Right lobe of liver (tissue), 6 donors: ENCODE results near the gene WFIKKN2. TPM values are rescaled to one million over a fixed set of nuclear protein-coding genes. Genes with fewer than 3 reads are reported as not detected.

Experiments used
- ATAC-seq, 4 donors: fragments of 200-7000 bp; cut with Tn5 transposase; one replicate each; pipeline ENCODE4 v1.9.1; 2020; ENCODE audit warnings: mild to moderate bottlenecking in 4 of 4, moderate library complexity in 4 of 4
- DNase-seq, 3 donors: peaks; one replicate each; pipeline ENCODE4 v3.0.0-alpha.2; 2020
- H3K27ac ChIP-seq, 3 donors: fragments of 200-600 bp; one replicate each; pipeline ENCODE4 v1.8.0; 2022
- H3K27me3 ChIP-seq, 2 donors: fragments of 200-600 bp; one replicate each; pipeline ENCODE4 v1.8.0; 2022
- H3K36me3 ChIP-seq, 4 donors: fragments of 200-600 bp; sonication (generic) in 1 of 4; one replicate each; pipeline versions ENCODE4 v1.5.1 to v1.8.0; 2017 to 2022; ENCODE audit warnings: control low read depth in 1 of 4
- H3K4me1 ChIP-seq, 4 donors: fragments of 200-600 bp; sonication (generic) in 1 of 4; one replicate each; pipeline versions ENCODE4 v1.5.1 to v1.8.0; 2017 to 2022; ENCODE audit warnings: control low read depth in 1 of 4
- H3K4me3 ChIP-seq, 3 donors: fragments of 200-600 bp; one replicate each; pipeline ENCODE4 v1.8.0; 2022
- H3K9me3 ChIP-seq, 4 donors: fragments of 200-600 bp; sonication (generic) in 1 of 4; one replicate each; pipeline versions ENCODE4 v1.5.1 to v1.8.0; 2017 to 2022; ENCODE audit warnings: control low read depth in 1 of 4
- POLR2A ChIP-seq: fragments of 450-650 bp; IDR thresholded peaks from one replicate; pipeline ENCODE4 v1.6.1; 2017; ENCODE audit warnings: antibody characterized with exemption, mild to moderate bottlenecking
- WGBS: methylation state at CpG from one replicate; pipeline ENCODE4 v1.1.6; 2018; ENCODE audit warnings: low coverage, low lambda C conversion rate; ENCODE audit not compliant: insufficient coverage; ENCODE audit errors: missing lambda C conversion rate; 5-methylcytosine and 5-hydroxymethylcytosine counted together
- intact Hi-C, 2 donors: fragments of 100-400 bp; cut with DNase I; formaldehyde crosslinking; loops; one replicate each; pipeline versions ENCODE4 v1.11.2 to v1.14.1; 2022
- total RNA-seq, 6 experiments: library from RNA; depleted of rRNA in 2 of 6; stranded (reverse); fragments of >200 nt in 2 of 6; fragmentation: NEBNext Ultra II Directional in 3 of 6; extraction: Animal tissue kit (Norgen Biotek cat#: 25700) in 3 of 6; gene quantifications; one replicate each; pipeline versions ENCODE4 v1.1.0 to v1.2.4, GENCODE V29; 2016 to 2023
- TF ChIP-seq, protein P1 (sequence below), 4 donors: fragments of 200-600 bp in 3 of 4; fragments of 450-650 bp in 1 of 4; IDR thresholded peaks; one replicate each; pipeline versions ENCODE4 v1.5.1 to v1.8.0; 2016 to 2022; ENCODE audit warnings: antibody characterized with exemption in 4 of 4, mild to moderate bottlenecking in 2 of 4
- donor health status: DM: no; HTN: yes; CAD: no.
- donor health status: DM: no; HTN: no; CAD: no.
- donor health status: DM: no; HTN: no; CAD: no.
- donor health status: DM: no; HTN: yes; CAD: no.
- donor health status: DM: no; HTN: yes; CAD: no.

Gene WFIKKN2
- total RNA-seq, 6 experiments from 2014 or later: not detected

DNA sequence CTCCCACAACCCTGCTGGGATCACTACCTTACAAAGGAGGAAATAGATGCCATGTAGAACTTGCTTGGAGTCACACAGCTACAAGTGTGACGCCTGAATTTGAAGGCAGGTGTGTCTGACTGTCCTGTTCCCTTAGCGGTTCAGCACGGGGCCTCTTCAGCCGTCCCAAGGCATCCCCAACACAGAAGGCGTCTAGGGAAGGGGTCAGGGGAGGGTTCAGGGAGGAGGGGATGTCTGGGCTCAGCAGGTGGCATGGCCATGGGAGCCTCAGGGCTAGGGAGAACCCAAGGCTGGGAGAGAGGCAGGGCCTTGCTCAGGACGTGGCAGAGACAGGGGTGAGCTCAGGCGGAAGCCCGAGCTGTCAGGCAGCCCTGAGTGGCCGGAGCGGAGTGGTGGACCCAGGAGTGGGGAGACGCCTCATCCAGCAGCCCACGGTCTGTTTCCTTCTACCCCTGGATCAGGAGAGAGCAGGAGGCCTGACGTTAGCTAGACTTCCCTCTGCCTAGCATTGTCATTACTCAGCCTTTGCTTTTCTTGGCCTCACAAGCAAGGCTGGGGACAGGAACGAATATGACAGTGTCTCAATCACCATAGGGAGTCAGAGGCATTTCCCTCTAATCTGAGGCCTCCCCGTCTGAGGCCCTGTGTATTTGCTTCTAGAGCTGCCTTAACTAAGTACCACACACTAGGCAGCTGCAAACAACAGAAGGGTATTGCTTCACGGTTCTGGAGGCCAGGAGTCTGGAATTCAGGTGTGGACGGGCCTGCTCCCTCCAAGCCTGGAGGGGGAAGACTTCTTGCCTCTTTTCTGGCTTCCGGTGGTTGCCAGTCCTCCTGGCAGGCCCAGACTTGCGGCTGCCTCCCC, 36.7 kb upstream of the WFIKKN2 start:
- DNase-seq (no peak), ATAC-seq (no peak)
- Histone ChIP-seq H3K36me3 (no peaks in the 10 kb centered on the region), H3K4me3 (no peak overlapping the region), H3K4me1 (peaks cover 0 to 19% (median 8%) of the 10 kb centered on the region in 4 donors), H3K9me3 (no peaks in the 10 kb centered on the region), H3K27me3 (no peaks in the 10 kb centered on the region), H3K27ac (no peak overlapping the region)
- intact Hi-C loops: no loop called here
- TF ChIP-seq, protein P1, sequence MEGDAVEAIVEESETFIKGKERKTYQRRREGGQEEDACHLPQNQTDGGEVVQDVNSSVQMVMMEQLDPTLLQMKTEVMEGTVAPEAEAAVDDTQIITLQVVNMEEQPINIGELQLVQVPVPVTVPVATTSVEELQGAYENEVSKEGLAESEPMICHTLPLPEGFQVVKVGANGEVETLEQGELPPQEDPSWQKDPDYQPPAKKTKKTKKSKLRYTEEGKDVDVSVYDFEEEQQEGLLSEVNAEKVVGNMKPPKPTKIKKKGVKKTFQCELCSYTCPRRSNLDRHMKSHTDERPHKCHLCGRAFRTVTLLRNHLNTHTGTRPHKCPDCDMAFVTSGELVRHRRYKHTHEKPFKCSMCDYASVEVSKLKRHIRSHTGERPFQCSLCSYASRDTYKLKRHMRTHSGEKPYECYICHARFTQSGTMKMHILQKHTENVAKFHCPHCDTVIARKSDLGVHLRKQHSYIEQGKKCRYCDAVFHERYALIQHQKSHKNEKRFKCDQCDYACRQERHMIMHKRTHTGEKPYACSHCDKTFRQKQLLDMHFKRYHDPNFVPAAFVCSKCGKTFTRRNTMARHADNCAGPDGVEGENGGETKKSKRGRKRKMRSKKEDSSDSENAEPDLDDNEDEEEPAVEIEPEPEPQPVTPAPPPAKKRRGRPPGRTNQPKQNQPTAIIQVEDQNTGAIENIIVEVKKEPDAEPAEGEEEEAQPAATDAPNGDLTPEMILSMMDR (IDR thresholded peaks at IDR 0.05): no peak
- no peak for TF ChIP-seq POLR2A
- WGBS: 76% methylated on average over 8 of the region's 19 CpGs

DNA sequence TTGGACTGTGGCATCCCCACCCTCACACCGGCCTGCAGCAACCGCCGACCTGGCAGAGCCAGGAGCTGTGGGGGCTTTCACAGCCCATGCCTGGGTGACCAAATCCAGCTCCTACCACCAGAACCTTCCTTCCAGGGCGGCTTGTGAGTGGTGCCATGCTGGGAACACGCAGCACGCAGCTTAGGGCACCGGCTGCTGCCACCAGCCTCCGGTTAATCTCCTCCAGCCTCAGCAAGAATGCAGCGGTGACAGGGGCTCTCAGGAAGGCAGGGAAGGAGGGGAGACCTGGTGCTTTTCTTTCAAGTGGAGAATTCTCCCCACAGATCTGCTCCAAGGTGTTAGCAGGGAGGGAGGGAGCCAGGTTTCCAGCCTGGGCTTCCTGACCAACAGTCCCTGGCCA, 35.8 kb upstream of the WFIKKN2 start:
- Histone ChIP-seq H3K9me3 (no peaks in the 10 kb centered on the region), H3K36me3 (no peaks in the 10 kb centered on the region), H3K4me3 (no peak overlapping the region), H3K4me1 (peaks cover 0 to 27% (median 13%) of the 10 kb centered on the region in 4 donors), H3K27ac (no peak overlapping the region), H3K27me3 (no peaks in the 10 kb centered on the region)
- DNase-seq (no peak), ATAC-seq (no peak)
- intact Hi-C loops: no loop called here
- 71% methylated on average over 7 of the region's 9 CpGs for WGBS
- TF ChIP-seq, protein P1 (IDR thresholded peaks at IDR 0.05): no peak
- no peak for TF ChIP-seq POLR2A

GRCh38 chr17:50800196-50800700, 35.1 kb upstream of the WFIKKN2 start:
- Histone ChIP-seq H3K9me3 (no peaks in the 10 kb centered on the region), H3K4me1 (peaks cover 0 to 34% (median 16%) of the 10 kb centered on the region in 4 donors), H3K27ac (no peak overlapping the region), H3K27me3 (no peaks in the 10 kb centered on the region), H3K4me3 (no peak overlapping the region), H3K36me3 (no peaks in the 10 kb centered on the region)
- intact Hi-C loops: no loop called here
- 79% methylated on average over 9 of the region's 12 CpGs for WGBS
- DNase-seq (no peak), ATAC-seq (no peak)
- TF ChIP-seq, protein P1 (IDR thresholded peaks at IDR 0.05): no peak
- no peak for TF ChIP-seq POLR2A

DNA sequence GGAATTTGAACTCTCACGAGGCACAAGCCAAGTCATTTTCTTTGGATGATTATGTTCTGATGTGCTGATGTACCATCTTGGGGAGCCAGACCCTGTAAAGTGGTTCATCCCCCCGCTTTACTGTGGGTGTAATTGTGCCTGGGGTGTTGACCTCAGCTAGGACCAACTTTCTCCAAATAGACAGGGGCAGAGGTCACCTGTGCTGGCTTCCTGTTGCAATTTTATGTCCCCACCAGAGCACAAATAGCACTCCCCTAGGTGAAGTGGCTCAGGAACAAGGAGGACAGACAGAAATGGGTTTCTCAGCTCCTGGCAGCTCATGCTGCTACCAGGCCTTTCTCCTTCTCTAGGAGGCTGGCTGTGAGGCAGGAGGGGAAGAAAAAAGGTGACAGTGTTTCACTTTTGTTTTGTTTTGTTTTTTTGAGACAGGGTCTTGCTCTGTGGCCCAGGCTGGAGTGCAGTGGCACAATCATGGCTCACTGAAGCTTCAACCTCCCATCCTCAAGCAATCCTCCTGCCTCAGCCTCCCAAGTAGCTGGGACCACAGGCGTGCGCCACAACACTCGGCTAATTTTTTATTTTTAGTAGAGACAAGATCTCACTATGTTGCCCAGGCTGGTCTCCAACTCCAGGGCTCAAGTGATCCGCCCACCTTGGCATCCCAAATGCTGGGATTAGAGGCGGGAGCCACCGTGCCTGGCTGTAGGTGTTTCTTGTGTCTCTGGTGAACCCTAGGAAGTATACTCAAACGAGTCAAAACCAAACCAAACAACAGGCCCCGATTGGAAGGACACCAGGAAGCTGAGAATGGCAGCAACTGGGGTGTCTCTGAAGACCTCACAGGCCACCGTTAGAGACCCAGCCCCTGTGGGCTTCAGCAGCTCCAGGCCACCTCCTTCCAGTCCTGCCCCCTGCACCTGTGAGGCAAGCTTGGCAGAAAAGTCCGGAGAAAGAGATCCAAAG, 32.5 kb upstream of the WFIKKN2 start:
- Histone ChIP-seq H3K4me3 (no peak overlapping the region), H3K27me3 (no peaks in the 10 kb centered on the region), H3K36me3 (no peaks in the 10 kb centered on the region), H3K4me1 (peaks cover 0 to 56% (median 27%) of the 10 kb centered on the region in 4 donors), H3K27ac (peak overlapping the region; percentile 22 to 93 (median 66)), H3K9me3 (no peaks in the 10 kb centered on the region)
- DNase-seq (peak in 1 of 3 donors; percentile 74), ATAC-seq (peak; percentile 39 to 62 (median 58))
- intact Hi-C loops: no loop called here
- TF ChIP-seq, protein P1 (IDR thresholded peaks at IDR 0.05): no peak
- TF ChIP-seq POLR2A: peak; percentile 33
- 51% methylated on average over 9 of the region's 12 CpGs for WGBS
